HG03175 (cell line): ENCODE measurements around the gene CT45A9.
"Not testable (repeated sequence)": the region's sequence is repeated elsewhere in the genome, so short reads cannot be mapped to it uniquely, and the experiment has no call there.

Experiments used
- ATAC-seq: cut with Tn5 transposase; IDR thresholded peaks from one replicate; pipeline ENCODE4 v1.9.1; 2021; ENCODE audit warnings: mild to moderate bottlenecking, moderate library complexity; ENCODE audit not compliant: unreplicated experiment

The CT45A9 gene

GRCh38 chrX:135871712-135872111 lies at the start of gene CT45A9:
Gene CT45A9 (minus strand): TSS chrX:135871812. CDS start chrX:135868061, 3,751 bp downstream.
- ATAC-seq = not testable (repeated sequence)

- not testable (repeated sequence) for ATAC-seq
Observed at GRCh38 chrX:135920516-135920915, 48.9 kb upstream of the CT45A9 start.

GRCh38 chrX:135914404-135914803 lies 42.8 kb upstream of the CT45A9 start:
- ATAC-seq = no peak

- ATAC-seq = no peak
Observed at GRCh38 chrX:135910251-135910650, 38.6 kb upstream of the CT45A9 start.

GRCh38 chrX:135893294-135893817 lies 21.7 kb upstream of the CT45A9 start, which contains the start of the genes CT45A10 and SAGE1:
Gene CT45A10 (minus strand): TSS chrX:135893444. CDS start chrX:135885344, 8,100 bp downstream.
Gene SAGE1 (plus strand): TSS chrX:135893716. CDS start chrX:135896243, 2,527 bp downstream.
- no peak for ATAC-seq

- ATAC-seq = no peak
Observed at GRCh38 chrX:135892781-135893180, 21.2 kb upstream of the CT45A9 start.

GRCh38 chrX:135890087-135890585 lies 18.5 kb upstream of the CT45A9 start:
- ATAC-seq = no peak

- ATAC-seq = not testable (repeated sequence)
Observed at GRCh38 chrX:135888976-135889375, 17.4 kb upstream of the CT45A9 start.

- not testable (repeated sequence) for ATAC-seq
Observed at GRCh38 chrX:135888230-135888629, 16.6 kb upstream of the CT45A9 start.

- not testable (repeated sequence) for ATAC-seq
Observed at GRCh38 chrX:135882741-135883140, 11.1 kb upstream of the CT45A9 start.

GRCh38 chrX:135854438-135854837 lies 17.2 kb downstream of the CT45A9 start, which contains the start of gene CT45A8:
Gene CT45A8 (minus strand): TSS chrX:135854538. CDS start chrX:135850783, 3,755 bp downstream.
- not testable (repeated sequence) for ATAC-seq

- not testable (repeated sequence) for ATAC-seq
Observed at GRCh38 chrX:135837180-135837579, 34.4 kb downstream of the CT45A9 start, which contains the start of gene CT45A7. Gene CT45A7 (minus strand): TSS chrX:135837280. CDS start chrX:135833533, 3,747 bp downstream.

- ATAC-seq = not testable (repeated sequence)
Observed at GRCh38 chrX:135819912-135820311, 51.7 kb downstream of the CT45A9 start, which contains the start of gene CT45A2. Gene CT45A2 (minus strand): TSS chrX:135820012. CDS start chrX:135816265, 3,747 bp downstream.
